Left ventricle myocardium inferior (tissue), 1 donor: Measurements from ENCODE around the gene SYCE3. TPM values are rescaled to one million over a fixed set of nuclear protein-coding genes. Genes with fewer than 3 reads are reported as not detected.
A peak's percentile ranks its signal among the peaks of the same experiment; 100 is the strongest.

Experiments used
- DNase-seq: peaks from one replicate; pipeline ENCODE4 v3.0.0-alpha.2; 2020
- H3K27ac ChIP-seq: fragments of 200-600 bp; replicated peaks from 2 replicates; pipeline ENCODE4 v1.8.0; 2021
- H3K27me3 ChIP-seq: fragments of 200-600 bp; 2 replicates; pipeline ENCODE4 v1.8.0; 2021; ENCODE audit warnings: low read depth
- H3K36me3 ChIP-seq: fragments of 200-600 bp; 2 replicates; pipeline ENCODE4 v1.8.0; 2021
- H3K4me1 ChIP-seq: fragments of 200-600 bp; 2 replicates; pipeline ENCODE4 v1.8.0; 2021
- H3K4me3 ChIP-seq: fragments of 200-600 bp; 2 replicates; pipeline ENCODE4 v1.8.0; 2021; ENCODE audit warnings: mild to moderate bottlenecking, moderate library complexity
- H3K9me3 ChIP-seq: fragments of 200-600 bp; replicated peaks from 2 replicates; pipeline ENCODE4 v1.8.0; 2021
- intact Hi-C: fragments of 100-400 bp; cut with micrococcal nuclease; formaldehyde crosslinking; loops from one replicate; pipeline ENCODE4 v1.11.0; 2022
- long read RNA-seq: library from polyadenylated mRNA; unstranded; transcript quantifications from one replicate; pipeline ENCODE4 v2.0.0, GENCODE V29; 2021
- total RNA-seq: library from RNA; stranded (reverse); fragmentation: NEBNext Ultra II Directional; extraction: Animal tissue kit (Norgen Biotek cat#: 25700); gene quantifications from one replicate; pipeline ENCODE4 v1.2.1, GENCODE V29; 2021
- TF ChIP-seq, protein P1 (sequence below): fragments of 200-600 bp; IDR thresholded peaks from 2 replicates; pipeline ENCODE4 v1.8.0; 2021; ENCODE audit warnings: antibody characterized with exemption, mild to moderate bottlenecking, borderline replicate concordance
- donor health status: DM: no; HTN: yes; CAD: no; lungs with severe emphysema.

Gene SYCE3, protein sequence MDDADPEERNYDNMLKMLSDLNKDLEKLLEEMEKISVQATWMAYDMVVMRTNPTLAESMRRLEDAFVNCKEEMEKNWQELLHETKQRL
- total RNA-seq = not detected
- long read RNA-seq = 0 reads

DNA sequence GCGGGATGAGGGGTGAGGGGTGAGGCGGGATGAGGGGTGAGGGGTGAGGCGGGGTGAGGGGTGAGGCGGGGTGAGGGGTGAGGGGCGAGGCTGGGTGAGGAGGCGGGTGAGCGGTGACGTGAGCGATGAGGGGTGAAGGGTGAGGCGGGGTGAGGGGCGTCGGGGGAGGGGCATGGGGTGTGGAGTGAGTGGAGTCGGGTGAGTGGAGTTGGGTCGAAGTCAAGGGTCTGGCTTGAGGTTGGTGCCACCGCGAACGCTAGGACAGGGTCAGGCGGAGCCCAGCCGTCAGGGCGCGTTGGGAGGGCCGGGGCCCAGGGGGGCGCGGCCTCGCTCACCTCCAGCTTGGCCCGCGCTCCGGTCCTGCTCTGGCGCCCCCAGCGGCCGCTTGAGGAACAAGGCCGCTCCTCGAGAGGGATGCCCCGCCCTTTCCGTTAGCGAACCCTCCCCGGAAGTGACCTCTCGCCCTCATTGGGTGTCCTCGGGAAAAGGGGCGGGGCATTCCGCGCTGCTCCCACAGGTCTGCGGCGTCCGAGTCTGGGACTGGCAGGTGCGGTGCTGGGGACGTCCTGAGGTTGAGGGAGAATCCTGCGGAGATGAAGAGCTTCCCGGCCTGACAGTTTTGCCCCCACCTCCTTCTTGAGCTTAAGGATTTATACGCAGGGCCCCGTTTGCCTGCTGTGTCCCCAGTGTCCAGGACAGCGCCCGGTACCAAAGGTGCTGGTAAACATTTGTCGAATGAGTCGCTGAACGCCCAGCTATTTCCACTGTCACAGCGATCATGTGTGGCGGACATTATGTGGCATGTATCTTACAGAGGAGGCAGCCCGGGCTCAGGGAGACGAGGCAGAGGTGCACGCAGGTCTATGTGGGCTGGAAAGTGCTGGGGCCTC is at the start of gene SYCE3:
TSS of gene SYCE3 (minus strand) at position 397 of the 890 bp plus-strand sequence. CDS start 6,514 bp downstream, outside the sequence.
- H3K9me3 ChIP-seq = no peaks in the 10 kb centered on the region
- TF ChIP-seq, protein P1, sequence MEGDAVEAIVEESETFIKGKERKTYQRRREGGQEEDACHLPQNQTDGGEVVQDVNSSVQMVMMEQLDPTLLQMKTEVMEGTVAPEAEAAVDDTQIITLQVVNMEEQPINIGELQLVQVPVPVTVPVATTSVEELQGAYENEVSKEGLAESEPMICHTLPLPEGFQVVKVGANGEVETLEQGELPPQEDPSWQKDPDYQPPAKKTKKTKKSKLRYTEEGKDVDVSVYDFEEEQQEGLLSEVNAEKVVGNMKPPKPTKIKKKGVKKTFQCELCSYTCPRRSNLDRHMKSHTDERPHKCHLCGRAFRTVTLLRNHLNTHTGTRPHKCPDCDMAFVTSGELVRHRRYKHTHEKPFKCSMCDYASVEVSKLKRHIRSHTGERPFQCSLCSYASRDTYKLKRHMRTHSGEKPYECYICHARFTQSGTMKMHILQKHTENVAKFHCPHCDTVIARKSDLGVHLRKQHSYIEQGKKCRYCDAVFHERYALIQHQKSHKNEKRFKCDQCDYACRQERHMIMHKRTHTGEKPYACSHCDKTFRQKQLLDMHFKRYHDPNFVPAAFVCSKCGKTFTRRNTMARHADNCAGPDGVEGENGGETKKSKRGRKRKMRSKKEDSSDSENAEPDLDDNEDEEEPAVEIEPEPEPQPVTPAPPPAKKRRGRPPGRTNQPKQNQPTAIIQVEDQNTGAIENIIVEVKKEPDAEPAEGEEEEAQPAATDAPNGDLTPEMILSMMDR = peak; percentile 98
- H3K36me3 ChIP-seq = peaks cover 7% of the 10 kb centered on the region
- peak within 1 kb of the TSS; percentile 91 for H3K27ac ChIP-seq
- peak; percentile 96 for DNase-seq
- peak within 1 kb of the TSS; percentile 81 for H3K4me3 ChIP-seq
- H3K4me1 ChIP-seq = peaks cover 18% of the 10 kb centered on the region
- intact Hi-C loops = no loop called here
- no peaks in the 10 kb centered on the region for H3K27me3 ChIP-seq

DNA sequence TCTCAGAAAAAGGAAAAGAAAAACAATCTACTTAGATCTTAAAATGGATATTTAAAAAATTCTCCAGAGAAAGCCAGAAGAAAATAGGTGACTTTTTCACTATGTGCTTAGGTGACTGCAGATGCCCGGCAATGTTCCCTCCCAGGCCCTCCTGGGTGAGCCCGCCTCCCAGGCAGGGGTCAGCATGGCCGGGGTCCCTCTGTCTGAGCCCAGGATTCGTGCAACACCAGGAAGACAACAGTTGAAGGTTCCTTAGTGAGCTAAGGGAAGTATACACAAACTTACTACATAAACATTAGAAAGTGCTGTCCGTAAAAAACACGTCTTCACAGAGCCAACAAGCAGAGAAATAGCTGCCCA is 49.4 kb upstream of the SYCE3 start:
- Histone ChIP-seq H3K9me3 (no peaks in the 10 kb centered on the region), H3K36me3 (no peaks in the 10 kb centered on the region), H3K4me1 (peaks cover 8% of the 10 kb centered on the region), H3K4me3 (no peak overlapping the region), H3K27ac (no peak overlapping the region), H3K27me3 (peaks cover 52% of the 10 kb centered on the region)
- no peak for DNase-seq
- intact Hi-C loops = no loop called here
- TF ChIP-seq, protein P1 = no peak

DNA sequence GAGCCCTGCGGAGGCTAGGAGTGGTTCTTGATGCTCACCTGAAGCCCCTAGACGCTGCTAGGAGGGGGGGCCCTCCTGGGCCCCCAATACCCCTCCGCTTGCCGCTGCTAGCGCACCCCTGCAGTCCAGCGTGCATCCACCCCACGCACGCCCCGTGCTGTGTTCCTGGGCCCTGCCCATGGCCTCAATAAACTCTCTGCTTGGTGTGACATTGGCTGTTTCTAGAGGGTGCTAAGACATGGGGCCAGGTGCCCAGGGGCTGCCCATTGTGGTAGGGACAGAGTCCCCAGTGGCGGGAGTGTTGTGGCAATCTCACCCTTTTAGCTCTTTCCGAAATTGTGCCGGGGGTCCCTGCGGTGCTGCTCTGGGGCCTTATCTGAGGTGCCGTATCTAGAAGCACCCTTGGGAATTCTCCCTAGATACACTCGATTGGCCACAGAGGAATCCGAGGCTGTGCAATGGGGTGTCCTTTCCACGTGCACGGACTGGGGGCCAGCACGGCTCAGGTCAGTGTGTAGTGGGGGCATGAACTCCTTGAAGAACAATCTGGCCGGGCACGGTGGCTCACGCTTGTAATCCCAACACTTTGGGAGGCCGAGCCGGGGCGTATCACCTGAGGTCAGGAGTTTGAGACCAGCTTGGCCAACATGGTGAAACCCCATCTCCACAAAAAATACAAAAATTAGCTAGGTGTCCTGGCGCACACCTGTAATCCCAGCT is 48.8 kb upstream of the SYCE3 start:
- Histone ChIP-seq H3K9me3 (no peaks in the 10 kb centered on the region), H3K27ac (no peak overlapping the region), H3K27me3 (peaks cover 59% of the 10 kb centered on the region), H3K4me3 (no peak overlapping the region), H3K36me3 (no peaks in the 10 kb centered on the region), H3K4me1 (peaks cover 8% of the 10 kb centered on the region)
- intact Hi-C loops = no loop called here
- no peak for DNase-seq
- TF ChIP-seq, protein P1 = no peak

DNA sequence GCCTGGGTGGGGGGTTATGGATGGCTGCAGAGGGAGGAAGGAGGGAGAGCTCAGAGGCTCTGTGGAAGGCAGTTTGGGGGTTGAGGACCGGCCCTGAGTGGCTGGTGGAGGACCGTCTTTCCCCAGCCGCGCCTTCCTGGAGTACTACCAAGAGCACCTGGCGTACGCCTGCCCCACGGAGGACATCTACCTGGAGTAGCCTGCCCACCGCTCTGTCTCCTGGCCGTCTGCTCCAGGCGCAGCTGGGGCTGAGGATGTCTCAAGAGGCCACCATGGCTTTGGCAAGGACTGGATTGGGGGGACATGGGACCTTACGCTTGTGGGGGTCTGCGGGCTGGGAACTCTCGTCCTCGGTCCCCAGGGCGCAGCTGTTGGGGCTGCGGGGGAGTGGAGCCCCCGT is 47.9 kb upstream of the SYCE3 start:
- TF ChIP-seq, protein P1 = no peak
- Histone ChIP-seq H3K4me3 (no peak overlapping the region), H3K4me1 (peaks cover 8% of the 10 kb centered on the region), H3K27me3 (peaks cover 68% of the 10 kb centered on the region), H3K9me3 (no peaks in the 10 kb centered on the region), H3K36me3 (no peaks in the 10 kb centered on the region), H3K27ac (no peak overlapping the region)
- intact Hi-C loops = no loop called here
- no peak for DNase-seq

DNA sequence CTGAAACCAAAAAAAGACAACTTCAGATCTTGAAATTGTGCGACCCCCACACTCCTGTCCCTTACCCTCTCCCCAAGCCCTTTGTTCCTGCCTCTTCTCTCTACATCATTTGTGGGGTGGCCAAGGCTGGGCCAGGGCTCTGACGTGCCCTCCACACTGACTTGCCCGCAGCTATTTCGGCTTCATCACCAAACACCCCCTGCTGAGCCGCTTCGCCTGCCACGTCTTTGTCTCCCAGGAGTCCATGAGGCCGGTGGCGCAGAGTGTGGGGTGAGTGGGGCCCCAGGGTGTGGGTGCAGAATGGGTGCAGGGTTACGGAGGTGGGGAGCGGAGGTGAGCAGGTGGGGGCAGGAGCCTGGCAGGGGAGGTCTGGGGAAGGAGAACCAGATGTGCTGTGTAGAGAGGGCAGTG is 47.3 kb upstream of the SYCE3 start:
- no peak for DNase-seq
- Histone ChIP-seq H3K9me3 (no peaks in the 10 kb centered on the region), H3K4me1 (peaks cover 8% of the 10 kb centered on the region), H3K27me3 (peaks cover 73% of the 10 kb centered on the region), H3K27ac (no peak overlapping the region), H3K36me3 (no peaks in the 10 kb centered on the region), H3K4me3 (no peak overlapping the region)
- TF ChIP-seq, protein P1 = no peak
- intact Hi-C loops = no loop called here
